GM12878 (cell line): ENCODE results near the gene CCDC81. TPM values are rescaled to one million over a fixed set of nuclear protein-coding genes. Genes with fewer than 3 reads are reported as not detected.

Experiments used
- ATAC-seq: fragments of 200-7000 bp; cut with Tn5 transposase; 3 replicates; pipeline ENCODE4 v1.9.1; 2020; ENCODE audit warnings: mild to moderate bottlenecking, moderate library complexity
- BruUV-seq: library from RNA; stranded (reverse); fragments of 400-500 nt; replicated peaks from 2 replicates; lab custom pipeline; 2021; lab: Mats Ljungman, UMichigan
- CTCF ChIA-PET: fragments of 300-600 bp; sonication (Branson Sonifier 250); formaldehyde crosslinking; extraction: SDS; loops from one replicate; lab custom pipeline; 2021; ENCODE audit warnings: inconsistent platforms; lab: Yijun Ruan, JAX
- POLR2A ChIA-PET: fragments of 350-600 bp; formaldehyde crosslinking; extraction: SDS; loops from one replicate; lab custom pipeline; 2021; ENCODE audit warnings: inconsistent platforms; lab: Charles Lee
- RAD21 ChIA-PET: fragments of 300-600 bp; sonication (Branson Sonifier 250); formaldehyde crosslinking; loops from one replicate; lab custom pipeline; 2023; ENCODE audit warnings: antibody characterized with exemption; ENCODE audit not compliant: unreplicated experiment; lab: Charles Lee
- SMC1A ChIA-PET: fragments of 300-600 bp; sonication (Branson Sonifier 250); formaldehyde crosslinking; loops from one replicate; lab custom pipeline; 2023; ENCODE audit not compliant: unreplicated experiment, uncharacterized antibody; lab: Charles Lee
- DNase-seq: peaks from one replicate; pipeline ENCODE4 v3.0.0-alpha.2; 2011; ENCODE audit warnings: low read depth, low spot score
- FAIRE-seq: peaks from 3 replicates; lab custom pipeline; 2011; peaks lifted over from hg19 to GRCh38; lab: Jason Lieb, UNC
- H2AFZ ChIP-seq: 2 replicates; pipeline ENCODE4 v1.6.0; 2011; ENCODE audit warnings: low read depth, low read length, control low read depth; ENCODE audit not compliant: control insufficient read depth
- H3K27ac ChIP-seq: 2 replicates; pipeline ENCODE4 v1.5.1; 2011; ENCODE audit warnings: control low read depth; ENCODE audit not compliant: control insufficient read depth, insufficient read depth
- H3K27me3 ChIP-seq, 2 experiments: replicated peaks in 1 of 2; 2 replicates each; pipeline versions ENCODE4 v1.6.0 to v1.6.1; 2011; ENCODE audit warnings: low read length in 1 of 2; ENCODE audit not compliant: control insufficient read depth in 2 of 2, insufficient read depth in 2 of 2
- H3K36me3 ChIP-seq, 2 experiments: 2 replicates each; pipeline ENCODE4 v1.5.1; 2011; ENCODE audit warnings: low read length in 1 of 2; ENCODE audit not compliant: control insufficient read depth in 2 of 2, insufficient read depth in 2 of 2
- H3K4me1 ChIP-seq: 2 replicates; pipeline ENCODE4 v1.6.1; 2011; ENCODE audit warnings: mild to moderate bottlenecking, low read length, moderate library complexity, mixed read lengths; ENCODE audit not compliant: control insufficient read depth, insufficient read depth
- H3K4me2 ChIP-seq: 2 replicates; pipeline ENCODE4 v1.6.0; 2011; ENCODE audit warnings: control low read depth; ENCODE audit not compliant: control insufficient read depth, insufficient read depth
- H3K4me3 ChIP-seq: fragments of 200-600 bp; sonication (generic); 2 replicates; pipeline ENCODE4 v1.5.1; 2016
- H3K79me2 ChIP-seq: 2 replicates; pipeline ENCODE4 v1.6.0; 2011; ENCODE audit warnings: low read length; ENCODE audit not compliant: control insufficient read depth, insufficient read depth
- H3K9ac ChIP-seq: 2 replicates; pipeline ENCODE4 v1.8.0; 2011; ENCODE audit warnings: low read length, control low read depth, mixed read lengths; ENCODE audit not compliant: control insufficient read depth, insufficient read depth
- H3K9me3 ChIP-seq: replicated peaks from 3 replicates; pipeline ENCODE4 v1.5.1; 2011; ENCODE audit warnings: mild to moderate bottlenecking, low read length; ENCODE audit not compliant: control insufficient read depth, insufficient read depth
- H4K20me1 ChIP-seq: 2 replicates; pipeline ENCODE4 v1.6.0; 2011; ENCODE audit not compliant: control insufficient read depth, insufficient read depth
- GABPA ChIP-seq: IDR thresholded peaks from 2 replicates; pipeline ENCODE4 v1.6.1; 2014; ENCODE audit warnings: antibody characterized with exemption, low read depth, mild to moderate bottlenecking, inconsistent platforms
- MEF2A ChIP-seq: IDR thresholded peaks from 2 replicates; pipeline ENCODE4 v1.6.1; 2011; ENCODE audit warnings: low read depth, mild to moderate bottlenecking, low read length, moderate library complexity; ENCODE audit not compliant: insufficient read depth
- WGBS: methylation state at CpG from one replicate; pipeline ENCODE4 v1.1.6; 2016; ENCODE audit warnings: low lambda C conversion rate; ENCODE audit not compliant: insufficient replicate concordance, insufficient coverage; ENCODE audit errors: missing lambda C conversion rate; 5-methylcytosine and 5-hydroxymethylcytosine counted together
- in situ Hi-C: fragments of 300-500 bp; cut with MboI; formaldehyde crosslinking; loops from 9 replicates; pipeline ENCODE4 v1.14.3; 2018; ENCODE audit warnings: mixed read lengths
- intact Hi-C: fragments of 100-400 bp; cut with micrococcal nuclease; formaldehyde crosslinking; loops from one replicate; pipeline ENCODE4 v1.14.2; 2022; ENCODE audit not compliant: unreplicated experiment
- polyA plus RNA-seq, 11 experiments: library from polyadenylated mRNA; depleted of rRNA in 4 of 11; unstranded in 6 of 11; stranded (reverse) in 5 of 11; fragments of >200 nt; fragmentation: Nextera tagmentation in 4 of 11; fragmentation: Illumina TruSeq in 1 of 11; extraction: Ambion mirVana in 4 of 11; extraction: Trizol in 1 of 11; gene quantifications; 1 replicate in 1 of 11; 2 replicates in 10 of 11; pipeline versions ENCODE4 v1.2.1 to v1.2.3, GENCODE V29; 2011 to 2016; ENCODE audit warnings: inconsistent platforms in 2 of 11, missing spikeins in 2 of 11, low read depth in 1 of 11
- total RNA-seq, 4 experiments: library from RNA; depleted of rRNA in 3 of 4; stranded (reverse); fragments of >200 nt in 3 of 4; fragmentation: Illumina TruSeq in 1 of 4; extraction: Trizol in 1 of 4; gene quantifications; 2 replicates each; pipeline versions ENCODE4 v1.2.1 to v1.2.3, GENCODE V29; 2013 to 2021
- TF ChIP-seq, protein P1 (sequence below): fragments of 450-650 bp; formaldehyde crosslinking; IDR thresholded peaks from 2 replicates; pipeline ENCODE4 v1.4.0; 2020; ENCODE audit warnings: mild to moderate bottlenecking, moderate library complexity
- TF ChIP-seq, protein P2 (sequence below): fragments of 450-650 bp; IDR thresholded peaks from 2 replicates; pipeline ENCODE4 v1.6.1; 2017; ENCODE audit warnings: low read depth, mild to moderate bottlenecking, moderate library complexity

The CCDC81 gene
- total and polyA plus RNA-seq, 10 of the 15 experiments (the other 5 are each of a cell fraction or from before 2014, with no cell fraction given): 0.06 to 0.53 (median 0.22) TPM

DNA sequence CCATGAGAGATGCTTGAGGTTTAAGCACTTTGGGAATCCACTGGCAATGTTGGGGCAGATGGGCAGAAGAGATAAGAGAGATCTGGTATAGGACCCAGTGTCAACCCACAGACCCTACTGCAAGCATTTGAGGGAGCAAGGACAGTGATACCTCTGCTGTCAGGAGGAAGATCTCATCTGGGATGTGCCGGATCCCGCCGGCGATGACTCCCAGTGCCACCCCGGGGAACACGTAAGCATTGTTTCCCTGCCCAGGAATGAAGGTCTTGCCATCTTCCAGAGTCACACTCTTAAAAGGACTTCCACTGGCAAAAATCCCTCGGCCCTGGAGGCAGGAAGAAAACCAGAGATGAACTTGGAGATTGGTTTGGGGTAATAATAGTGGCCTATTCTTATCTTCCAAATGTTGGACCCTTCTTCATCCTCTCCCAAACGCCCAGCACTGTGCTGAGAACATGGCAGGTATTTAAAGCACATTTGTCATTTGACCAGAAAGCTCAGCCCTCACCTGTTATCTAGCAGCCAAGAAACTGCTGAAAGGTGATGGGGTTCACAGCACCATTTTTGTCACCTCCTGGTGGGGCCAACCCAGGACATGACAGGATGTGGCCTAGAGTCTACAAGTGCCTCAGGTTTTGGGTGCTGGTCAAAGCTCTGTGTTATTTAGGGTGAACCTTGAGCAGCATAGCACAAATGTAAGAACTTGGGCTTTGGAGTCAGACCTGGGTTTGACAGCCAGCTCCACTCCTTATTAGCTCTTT lies 71.7 kb downstream of the CCDC81 start (continued):
- TF ChIP-seq, protein P1, sequence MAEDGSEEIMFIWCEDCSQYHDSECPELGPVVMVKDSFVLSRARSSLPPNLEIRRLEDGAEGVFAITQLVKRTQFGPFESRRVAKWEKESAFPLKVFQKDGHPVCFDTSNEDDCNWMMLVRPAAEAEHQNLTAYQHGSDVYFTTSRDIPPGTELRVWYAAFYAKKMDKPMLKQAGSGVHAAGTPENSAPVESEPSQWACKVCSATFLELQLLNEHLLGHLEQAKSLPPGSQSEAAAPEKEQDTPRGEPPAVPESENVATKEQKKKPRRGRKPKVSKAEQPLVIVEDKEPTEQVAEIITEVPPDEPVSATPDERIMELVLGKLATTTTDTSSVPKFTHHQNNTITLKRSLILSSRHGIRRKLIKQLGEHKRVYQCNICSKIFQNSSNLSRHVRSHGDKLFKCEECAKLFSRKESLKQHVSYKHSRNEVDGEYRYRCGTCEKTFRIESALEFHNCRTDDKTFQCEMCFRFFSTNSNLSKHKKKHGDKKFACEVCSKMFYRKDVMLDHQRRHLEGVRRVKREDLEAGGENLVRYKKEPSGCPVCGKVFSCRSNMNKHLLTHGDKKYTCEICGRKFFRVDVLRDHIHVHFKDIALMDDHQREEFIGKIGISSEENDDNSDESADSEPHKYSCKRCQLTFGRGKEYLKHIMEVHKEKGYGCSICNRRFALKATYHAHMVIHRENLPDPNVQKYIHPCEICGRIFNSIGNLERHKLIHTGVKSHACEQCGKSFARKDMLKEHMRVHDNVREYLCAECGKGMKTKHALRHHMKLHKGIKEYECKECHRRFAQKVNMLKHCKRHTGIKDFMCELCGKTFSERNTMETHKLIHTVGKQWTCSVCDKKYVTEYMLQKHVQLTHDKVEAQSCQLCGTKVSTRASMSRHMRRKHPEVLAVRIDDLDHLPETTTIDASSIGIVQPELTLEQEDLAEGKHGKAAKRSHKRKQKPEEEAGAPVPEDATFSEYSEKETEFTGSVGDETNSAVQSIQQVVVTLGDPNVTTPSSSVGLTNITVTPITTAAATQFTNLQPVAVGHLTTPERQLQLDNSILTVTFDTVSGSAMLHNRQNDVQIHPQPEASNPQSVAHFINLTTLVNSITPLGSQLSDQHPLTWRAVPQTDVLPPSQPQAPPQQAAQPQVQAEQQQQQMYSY (CRISPR knock-in tag): no peak

DNA sequence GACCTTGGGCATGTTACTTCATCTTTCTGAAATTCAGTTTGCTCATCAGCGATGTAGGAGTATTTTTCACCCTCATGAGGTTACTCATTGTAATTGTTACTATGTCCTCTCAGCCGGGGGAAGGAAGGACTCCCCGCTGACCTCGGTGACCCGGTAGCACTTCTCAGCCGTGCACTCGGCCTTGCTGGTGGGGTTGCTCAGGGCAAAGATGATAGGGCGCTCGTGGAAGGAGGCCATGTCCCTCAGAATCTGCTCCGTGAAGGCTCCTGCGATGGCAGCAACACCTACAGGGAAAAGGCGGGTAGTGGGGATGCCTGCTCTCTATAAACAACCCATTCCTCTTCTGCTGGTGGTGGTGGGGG lies 72.2 kb downstream of the CCDC81 start:
- 79% methylated on average over 11 of the region's 12 CpGs for WGBS
- ATAC-seq (no peak), FAIRE-seq (no peak), DNase-seq (no peak)
- Histone ChIP-seq H3K4me3 (no peak overlapping the region), H3K36me3 (no peaks in the 10 kb centered on the region), H3K9me3 (no peaks in the 10 kb centered on the region), H3K4me2 (no peak overlapping the region), H4K20me1 (no peaks in the 10 kb centered on the region), H3K27me3 (no peaks in the 10 kb centered on the region), H2AFZ (no peak overlapping the region), H3K4me1 (peaks cover 11% of the 10 kb centered on the region), H3K9ac (no peak overlapping the region)
- CTCF ChIA-PET: no interaction called here
- no TSS peak for BruUV-seq
- RAD21 ChIA-PET: no interaction called here
- POLR2A ChIA-PET: no interaction called here
- SMC1A ChIA-PET: no interaction called here
- in situ Hi-C loops: no loop called here
- intact Hi-C loops: no loop called here
- TF ChIP-seq GABPA (peak; percentile 63; the same call in 1 of the 2 replicates), MEF2A (no peak)
- TF ChIP-seq, protein P2, sequence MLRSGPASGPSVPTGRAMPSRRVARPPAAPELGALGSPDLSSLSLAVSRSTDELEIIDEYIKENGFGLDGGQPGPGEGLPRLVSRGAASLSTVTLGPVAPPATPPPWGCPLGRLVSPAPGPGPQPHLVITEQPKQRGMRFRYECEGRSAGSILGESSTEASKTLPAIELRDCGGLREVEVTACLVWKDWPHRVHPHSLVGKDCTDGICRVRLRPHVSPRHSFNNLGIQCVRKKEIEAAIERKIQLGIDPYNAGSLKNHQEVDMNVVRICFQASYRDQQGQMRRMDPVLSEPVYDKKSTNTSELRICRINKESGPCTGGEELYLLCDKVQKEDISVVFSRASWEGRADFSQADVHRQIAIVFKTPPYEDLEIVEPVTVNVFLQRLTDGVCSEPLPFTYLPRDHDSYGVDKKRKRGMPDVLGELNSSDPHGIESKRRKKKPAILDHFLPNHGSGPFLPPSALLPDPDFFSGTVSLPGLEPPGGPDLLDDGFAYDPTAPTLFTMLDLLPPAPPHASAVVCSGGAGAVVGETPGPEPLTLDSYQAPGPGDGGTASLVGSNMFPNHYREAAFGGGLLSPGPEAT: no peak
- TF ChIP-seq, all 136 proteins: peak for 1
- Histone ChIP-seq H3K27ac (no peak overlapping the region), H3K79me2 (no peaks in the 10 kb centered on the region)
